Measurements from ENCODE around the gene PKMYT1. TPM values are rescaled to one million over a fixed set of nuclear protein-coding genes. Genes with fewer than 3 reads are reported as not detected.

Gene PKMYT1
- total and polyA plus RNA-seq, 9 of the 15 experiments (the other 6 are each of a cell fraction or from before 2014, with no cell fraction given) = 8.7 to 201 (median 37.8) TPM

DNA sequence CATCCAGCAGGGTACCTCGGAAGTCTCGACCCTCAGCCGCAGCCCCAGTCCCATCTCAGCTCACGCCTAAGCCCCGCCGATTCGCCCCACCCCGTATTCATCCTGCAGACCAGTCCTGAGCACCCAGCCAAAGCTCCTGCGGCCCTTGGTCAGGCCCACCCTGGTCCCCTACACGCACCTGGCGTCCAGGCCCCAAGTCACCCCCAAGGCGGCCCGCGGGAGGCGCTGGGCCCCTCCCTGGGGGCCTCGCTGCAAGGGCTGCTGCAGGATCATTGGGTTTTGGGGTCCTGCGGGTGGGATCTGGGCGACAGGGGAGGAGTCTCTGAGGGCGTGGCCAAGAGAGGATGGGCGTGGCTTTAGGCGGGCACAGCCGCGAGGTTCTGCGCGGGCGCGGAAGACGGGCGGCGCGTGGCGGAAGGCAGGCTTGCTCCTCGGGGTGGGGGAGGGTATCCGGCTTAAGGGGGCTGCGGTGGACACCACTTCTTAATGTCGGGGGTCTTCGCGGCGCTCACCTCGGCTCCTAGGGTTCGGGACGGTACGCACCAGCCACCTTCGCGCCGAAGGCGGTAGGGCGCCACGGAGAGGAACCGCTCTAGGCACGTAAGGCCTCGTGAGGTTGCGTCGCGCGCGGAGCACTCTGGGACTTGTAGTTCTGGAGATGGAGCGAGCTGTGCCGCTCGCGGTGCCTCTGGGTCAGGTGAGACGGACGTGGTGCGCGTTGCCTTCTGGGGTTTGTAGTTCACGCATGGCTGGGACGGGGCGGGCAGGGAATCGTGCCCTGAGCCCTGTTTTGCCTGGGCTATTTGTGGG is 43.6 kb upstream of the PKMYT1 start, which contains the start of the genes HCFC1R1 and THOC6 (continued):
- TF ChIP-seq, protein P1, sequence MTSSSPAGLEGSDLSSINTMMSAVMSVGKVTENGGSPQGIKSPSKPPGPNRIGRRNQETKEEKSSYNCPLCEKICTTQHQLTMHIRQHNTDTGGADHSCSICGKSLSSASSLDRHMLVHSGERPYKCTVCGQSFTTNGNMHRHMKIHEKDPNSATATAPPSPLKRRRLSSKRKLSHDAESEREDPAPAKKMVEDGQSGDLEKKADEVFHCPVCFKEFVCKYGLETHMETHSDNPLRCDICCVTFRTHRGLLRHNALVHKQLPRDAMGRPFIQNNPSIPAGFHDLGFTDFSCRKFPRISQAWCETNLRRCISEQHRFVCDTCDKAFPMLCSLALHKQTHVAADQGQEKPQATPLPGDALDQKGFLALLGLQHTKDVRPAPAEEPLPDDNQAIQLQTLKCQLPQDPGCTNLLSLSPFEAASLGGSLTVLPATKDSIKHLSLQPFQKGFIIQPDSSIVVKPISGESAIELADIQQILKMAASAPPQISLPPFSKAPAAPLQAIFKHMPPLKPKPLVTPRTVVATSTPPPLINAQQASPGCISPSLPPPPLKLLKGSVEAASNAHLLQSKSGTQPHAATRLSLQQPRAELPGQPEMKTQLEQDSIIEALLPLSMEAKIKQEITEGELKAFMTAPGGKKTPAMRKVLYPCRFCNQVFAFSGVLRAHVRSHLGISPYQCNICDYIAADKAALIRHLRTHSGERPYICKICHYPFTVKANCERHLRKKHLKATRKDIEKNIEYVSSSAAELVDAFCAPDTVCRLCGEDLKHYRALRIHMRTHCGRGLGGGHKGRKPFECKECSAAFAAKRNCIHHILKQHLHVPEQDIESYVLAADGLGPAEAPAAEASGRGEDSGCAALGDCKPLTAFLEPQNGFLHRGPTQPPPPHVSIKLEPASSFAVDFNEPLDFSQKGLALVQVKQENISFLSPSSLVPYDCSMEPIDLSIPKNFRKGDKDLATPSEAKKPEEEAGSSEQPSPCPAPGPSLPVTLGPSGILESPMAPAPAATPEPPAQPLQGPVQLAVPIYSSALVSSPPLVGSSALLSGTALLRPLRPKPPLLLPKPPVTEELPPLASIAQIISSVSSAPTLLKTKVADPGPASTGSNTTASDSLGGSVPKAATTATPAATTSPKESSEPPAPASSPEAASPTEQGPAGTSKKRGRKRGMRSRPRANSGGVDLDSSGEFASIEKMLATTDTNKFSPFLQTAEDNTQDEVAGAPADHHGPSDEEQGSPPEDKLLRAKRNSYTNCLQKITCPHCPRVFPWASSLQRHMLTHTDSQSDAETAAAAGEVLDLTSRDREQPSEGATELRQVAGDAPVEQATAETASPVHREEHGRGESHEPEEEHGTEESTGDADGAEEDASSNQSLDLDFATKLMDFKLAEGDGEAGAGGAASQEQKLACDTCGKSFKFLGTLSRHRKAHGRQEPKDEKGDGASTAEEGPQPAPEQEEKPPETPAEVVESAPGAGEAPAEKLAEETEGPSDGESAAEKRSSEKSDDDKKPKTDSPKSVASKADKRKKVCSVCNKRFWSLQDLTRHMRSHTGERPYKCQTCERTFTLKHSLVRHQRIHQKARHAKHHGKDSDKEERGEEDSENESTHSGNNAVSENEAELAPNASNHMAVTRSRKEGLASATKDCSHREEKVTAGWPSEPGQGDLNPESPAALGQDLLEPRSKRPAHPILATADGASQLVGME (CRISPR knock-in tag; IDR thresholded peaks at IDR 0.05) = no peak
- TF ChIP-seq ZNF431 (CRISPR knock-in tag; IDR thresholded peaks at IDR 0.05) = 0 out of 2 replicates have a peak, but pooled peaks have one; percentile 33
- TF ChIP-seq SIN3A (IDR thresholded peaks at IDR 0.05; ENCODE audit: borderline replicate concordance in 2 of 2, control insufficient read depth in 1 of 2, low read depth in 2 of 2, low read length in 2 of 2) = peak; percentile 33 to 51; a peak in 2 of 4 replicates
- TF ChIP-seq SMC3 (conservative IDR thresholded peaks at IDR 0.05; ENCODE audit: insufficient read depth, low read depth, low read length) = no peak
- TF ChIP-seq, protein P2, sequence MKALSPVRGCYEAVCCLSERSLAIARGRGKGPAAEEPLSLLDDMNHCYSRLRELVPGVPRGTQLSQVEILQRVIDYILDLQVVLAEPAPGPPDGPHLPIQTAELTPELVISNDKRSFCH (CRISPR knock-in tag; IDR thresholded peaks at IDR 0.05) = no peak
- TF ChIP-seq, protein P2 (tag; IDR thresholded peaks at IDR 0.05) = peak; percentile 83
- 0 out of 4 replicates have a peak, but pooled peaks of 1 of the 2 experiments have one; percentile 9 for TF ChIP-seq FOXK2 (conservative IDR thresholded peaks at IDR 0.05 in 1 of 2, IDR thresholded peaks at IDR 0.05 in 1 of 2; ENCODE audit: low read depth in 2 of 2)
- peak; percentile 91 for TF ChIP-seq NR2C2 (CRISPR knock-in tag; IDR thresholded peaks at IDR 0.05)
- TF ChIP-seq NR2C2 (tag; IDR thresholded peaks at IDR 0.05) = peak; percentile 95
- TF ChIP-seq TCFL5 (CRISPR knock-in tag; conservative IDR thresholded peaks at IDR 0.05) = no peak
- TF ChIP-seq ZNF143 (CRISPR knock-in tag; IDR thresholded peaks at IDR 0.05) = peak; percentile 99
- peak; percentile 67 for TF ChIP-seq TBP (optimal IDR thresholded peaks at IDR 0.05; ENCODE audit: low read depth, low read length)
- TF ChIP-seq MIER1 (IDR thresholded peaks at IDR 0.05; ENCODE audit: low read depth) = 0 out of 2 replicates have a peak, but pooled peaks have one; percentile 52
- no peak for TF ChIP-seq CSDE1 (IDR thresholded peaks at IDR 0.05)
- TF ChIP-seq, protein P3, sequence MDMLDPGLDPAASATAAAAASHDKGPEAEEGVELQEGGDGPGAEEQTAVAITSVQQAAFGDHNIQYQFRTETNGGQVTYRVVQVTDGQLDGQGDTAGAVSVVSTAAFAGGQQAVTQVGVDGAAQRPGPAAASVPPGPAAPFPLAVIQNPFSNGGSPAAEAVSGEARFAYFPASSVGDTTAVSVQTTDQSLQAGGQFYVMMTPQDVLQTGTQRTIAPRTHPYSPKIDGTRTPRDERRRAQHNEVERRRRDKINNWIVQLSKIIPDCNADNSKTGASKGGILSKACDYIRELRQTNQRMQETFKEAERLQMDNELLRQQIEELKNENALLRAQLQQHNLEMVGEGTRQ (CRISPR knock-in tag; IDR thresholded peaks at IDR 0.05) = peak; percentile 95
- 0 out of 2 replicates have a peak, but pooled peaks have one; percentile 16 for TF ChIP-seq TAF7 (tag; IDR thresholded peaks at IDR 0.05)
- TF ChIP-seq, protein P4, sequence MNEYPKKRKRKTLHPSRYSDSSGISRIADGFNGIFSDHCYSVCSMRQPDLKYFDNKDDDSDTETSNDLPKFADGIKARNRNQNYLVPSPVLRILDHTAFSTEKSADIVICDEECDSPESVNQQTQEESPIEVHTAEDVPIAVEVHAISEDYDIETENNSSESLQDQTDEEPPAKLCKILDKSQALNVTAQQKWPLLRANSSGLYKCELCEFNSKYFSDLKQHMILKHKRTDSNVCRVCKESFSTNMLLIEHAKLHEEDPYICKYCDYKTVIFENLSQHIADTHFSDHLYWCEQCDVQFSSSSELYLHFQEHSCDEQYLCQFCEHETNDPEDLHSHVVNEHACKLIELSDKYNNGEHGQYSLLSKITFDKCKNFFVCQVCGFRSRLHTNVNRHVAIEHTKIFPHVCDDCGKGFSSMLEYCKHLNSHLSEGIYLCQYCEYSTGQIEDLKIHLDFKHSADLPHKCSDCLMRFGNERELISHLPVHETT (CRISPR knock-in tag; conservative IDR thresholded peaks at IDR 0.05 in 1 of 2, IDR thresholded peaks at IDR 0.05 in 1 of 2) = peak in 1 of 2 experiments; percentile 73; a peak in 2 of 4 replicates
